Activated gamma-delta T cell treated with Interleukin-2 at 50 U/mL for 16 hours (primary cell): ENCODE results near the gene FHIP2A.
"Not testable (repeated sequence)": the region's sequence is repeated elsewhere in the genome, so short reads cannot be mapped to it uniquely, and the experiment has no call there.

Experiments
- DNase-seq: peaks from one replicate; pipeline ENCODE4 v3.0.0-alpha.2; 2020

FHIP2A gene

GRCh38 chr10:114821915-114822443 is 399 bp downstream of the FHIP2A start:
- DNase-seq = peak; percentile 38

DNA sequence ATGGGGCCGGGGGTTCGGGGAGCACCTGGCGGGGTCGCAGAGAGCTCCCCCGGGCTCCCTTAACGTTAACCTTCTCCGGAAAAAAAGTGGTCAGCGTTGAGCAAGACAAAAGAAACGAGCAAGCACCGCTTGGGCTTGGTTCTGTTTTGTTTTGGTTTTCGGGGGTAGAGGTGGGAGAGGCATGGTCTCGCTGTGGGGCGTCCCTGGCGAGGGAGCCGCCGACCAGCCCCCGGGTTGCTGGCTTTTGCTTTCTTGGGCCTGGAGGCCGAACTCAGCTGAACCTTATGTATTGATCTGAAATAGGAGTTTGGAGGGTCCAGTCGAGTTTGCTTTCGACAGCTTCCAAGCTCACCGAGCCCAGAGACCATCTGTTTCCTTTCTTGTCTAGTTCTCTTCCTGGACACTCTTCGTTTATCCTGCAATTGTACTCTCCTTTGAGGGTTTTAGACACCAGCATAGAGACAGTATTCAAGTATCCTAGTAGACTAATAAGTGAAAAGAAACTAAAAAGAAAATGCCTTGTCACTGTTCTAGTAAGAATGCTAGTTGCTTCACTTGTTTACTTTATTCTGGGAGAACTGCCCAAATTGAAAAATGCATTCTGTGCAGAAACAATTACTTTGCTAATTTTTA is 980 bp downstream of the FHIP2A start:
- peak; percentile 20 for DNase-seq

GRCh38 chr10:114823077-114823463 is 1.5 kb downstream of the FHIP2A start:
- no peak for DNase-seq

DNA sequence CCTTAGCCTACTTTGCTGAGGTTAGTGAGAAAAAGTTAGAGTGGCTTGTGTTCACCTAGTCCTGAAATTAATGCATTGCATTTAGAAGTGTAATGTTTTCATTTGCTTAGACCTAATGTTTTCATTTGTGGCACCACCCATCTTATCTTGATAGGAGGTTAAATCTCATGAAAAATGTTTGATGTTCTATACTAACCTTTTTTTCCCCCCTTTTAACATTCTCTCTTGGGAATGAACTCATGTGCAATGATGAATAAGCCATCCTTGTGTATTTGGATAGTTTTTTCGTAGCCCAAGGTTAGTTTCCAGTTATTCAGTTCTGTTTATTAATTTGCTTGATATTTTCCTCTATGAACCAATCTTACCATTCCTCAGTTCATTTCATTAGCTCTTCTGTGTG is 2.8 kb downstream of the FHIP2A start:
- DNase-seq = no peak

- no peak for DNase-seq
These were observed 4.1 kb downstream of the FHIP2A start for GRCh38 chr10:114825513-114826253.

- DNase-seq = no peak
These were observed 7.8 kb downstream of the FHIP2A start for GRCh38 chr10:114829160-114829909.

- DNase-seq = no peak
These were observed 9.7 kb downstream of the FHIP2A start for GRCh38 chr10:114831186-114831867.

DNA sequence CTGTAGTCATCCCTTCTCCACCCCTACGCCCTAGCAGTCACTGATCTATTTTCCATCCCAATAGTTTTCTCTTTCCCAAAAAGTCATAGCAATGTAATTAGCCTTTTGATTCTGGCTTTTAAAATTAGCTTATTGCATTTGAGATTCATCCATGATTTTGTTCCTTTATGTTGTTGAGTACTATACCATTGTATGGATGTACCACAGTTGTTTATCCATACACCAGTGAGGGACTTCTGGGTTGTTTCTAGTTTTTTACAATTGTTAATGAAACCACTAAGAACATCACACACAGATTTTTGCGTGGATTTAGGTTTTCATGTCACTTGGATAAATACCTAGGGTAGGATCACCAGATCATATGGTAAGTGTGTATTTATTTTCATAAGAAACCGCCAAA is 16.1 kb downstream of the FHIP2A start:
- DNase-seq = no peak

DNA sequence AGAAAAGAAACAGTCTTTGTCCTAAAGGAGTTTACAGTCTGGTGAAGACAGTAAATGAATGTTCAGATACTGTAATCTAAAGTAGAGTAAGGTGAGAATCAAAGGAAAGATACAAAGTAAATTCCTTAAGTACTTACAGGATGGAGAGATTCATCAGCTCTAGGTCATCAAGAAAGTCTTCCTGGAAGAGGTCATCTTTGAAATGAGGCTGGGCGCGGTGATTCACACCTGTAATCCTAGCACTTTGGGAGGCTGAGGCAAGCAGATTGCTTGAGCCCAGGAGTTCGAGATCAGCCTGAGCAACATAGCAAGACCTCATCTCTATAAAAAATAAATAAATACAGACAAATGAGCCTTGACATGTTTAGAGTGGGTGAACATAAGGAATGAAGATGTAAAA is 18.3 kb downstream of the FHIP2A start:
- no peak for DNase-seq

GRCh38 chr10:114845978-114846693 is 24.6 kb downstream of the FHIP2A start:
- no peak for DNase-seq

DNA sequence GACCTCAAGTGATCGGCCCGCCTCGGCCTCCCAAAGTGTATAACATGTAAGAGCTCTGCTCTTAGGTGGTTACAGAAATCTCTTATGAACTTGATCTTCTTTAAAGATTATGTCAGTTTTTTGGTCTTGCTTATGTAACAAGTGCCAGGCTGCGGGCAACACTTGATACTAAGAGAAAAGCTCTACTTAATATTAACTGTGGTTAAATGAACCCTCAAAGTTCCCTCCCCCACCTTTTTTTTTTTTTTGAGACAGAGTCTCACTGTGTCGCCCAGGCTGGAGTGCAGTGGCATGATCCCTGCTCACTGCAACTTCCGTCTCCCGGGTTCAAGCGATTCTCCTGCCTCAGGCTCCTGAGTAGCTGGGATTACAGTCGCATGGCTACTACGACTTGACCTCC is 25.9 kb downstream of the FHIP2A start:
- DNase-seq = not testable (repeated sequence)

- no peak for DNase-seq
These were observed 28.1 kb downstream of the FHIP2A start for GRCh38 chr10:114849674-114850073.

- DNase-seq = no peak
These were observed 28.5 kb downstream of the FHIP2A start for GRCh38 chr10:114850126-114850525.

DNA sequence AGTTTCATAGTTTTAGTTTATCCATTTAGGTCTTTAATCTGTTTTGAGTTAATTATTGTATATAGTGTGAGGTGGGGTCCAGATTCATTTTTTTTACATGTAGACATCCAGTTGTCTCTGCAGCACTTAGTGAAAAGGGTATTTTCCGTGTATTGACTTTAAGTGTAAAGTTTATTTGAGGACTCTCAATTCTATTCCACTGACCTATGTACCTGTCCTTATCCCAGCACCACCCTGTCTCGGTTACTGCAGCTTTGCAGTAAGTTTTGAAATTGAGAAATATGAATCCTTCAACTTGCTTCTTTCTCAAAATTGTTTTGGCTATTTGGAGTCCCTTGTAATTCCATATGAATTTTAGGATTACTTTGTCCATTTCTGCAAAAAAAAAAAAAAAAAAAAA is 29.8 kb downstream of the FHIP2A start:
- no peak for DNase-seq

GRCh38 chr10:114852197-114852596 is 30.6 kb downstream of the FHIP2A start:
- no peak for DNase-seq

- no peak for DNase-seq
These were observed 33.3 kb downstream of the FHIP2A start for GRCh38 chr10:114854906-114855305.

DNA sequence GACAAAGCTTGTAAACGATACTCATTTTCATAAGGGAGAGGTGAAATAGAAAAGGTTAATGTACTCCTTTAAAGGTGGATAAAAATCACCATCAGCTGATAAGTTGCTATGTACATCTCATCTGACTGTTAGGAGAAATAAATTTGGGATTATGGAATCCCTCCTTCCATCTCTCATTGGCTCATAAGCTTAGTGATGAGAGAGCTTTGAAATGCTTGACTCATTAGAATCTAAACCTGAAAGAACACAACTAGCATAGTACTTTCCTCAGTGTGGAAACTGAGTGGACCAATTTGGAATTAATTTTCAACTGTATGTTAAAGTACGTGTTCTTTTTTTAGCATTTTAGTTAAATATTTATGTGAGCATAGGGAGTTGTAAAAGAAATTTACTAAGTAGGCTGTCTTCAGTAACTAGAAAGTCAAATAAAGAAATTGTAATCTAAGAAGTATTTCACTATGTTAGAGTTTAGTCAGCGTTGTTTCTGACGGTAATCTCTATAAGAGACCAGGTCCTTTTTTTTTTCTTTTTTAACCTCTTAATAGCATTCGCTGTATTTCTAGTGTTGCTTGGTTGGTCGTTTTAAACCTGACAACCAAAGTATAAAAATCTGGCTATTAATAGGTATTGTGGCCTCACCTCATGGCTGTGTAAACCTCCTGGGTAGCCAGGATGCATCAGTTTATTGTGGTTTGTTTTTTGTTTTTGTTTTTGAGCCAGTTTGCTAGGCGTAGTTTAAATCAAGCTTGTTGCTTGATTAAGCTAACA is 34.4 kb downstream of the FHIP2A start:
- DNase-seq = no peak

GRCh38 chr10:114856544-114857287 is 35.1 kb downstream of the FHIP2A start:
- no peak for DNase-seq

DNA sequence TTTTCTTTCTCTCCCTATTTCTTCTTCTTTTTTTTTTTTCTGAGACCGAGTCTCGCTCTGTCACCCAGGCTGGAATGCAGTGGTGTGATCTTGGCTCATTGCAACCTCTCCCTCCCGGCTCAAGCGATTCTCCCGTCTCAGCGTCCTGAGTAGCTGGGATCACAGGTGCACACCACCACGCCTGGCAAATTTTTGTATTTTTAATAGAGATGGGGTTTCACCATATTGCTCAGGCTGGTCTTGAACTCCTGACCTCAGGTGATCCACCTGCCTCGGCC is 35.6 kb downstream of the FHIP2A start:
- DNase-seq = not testable (repeated sequence)

DNA sequence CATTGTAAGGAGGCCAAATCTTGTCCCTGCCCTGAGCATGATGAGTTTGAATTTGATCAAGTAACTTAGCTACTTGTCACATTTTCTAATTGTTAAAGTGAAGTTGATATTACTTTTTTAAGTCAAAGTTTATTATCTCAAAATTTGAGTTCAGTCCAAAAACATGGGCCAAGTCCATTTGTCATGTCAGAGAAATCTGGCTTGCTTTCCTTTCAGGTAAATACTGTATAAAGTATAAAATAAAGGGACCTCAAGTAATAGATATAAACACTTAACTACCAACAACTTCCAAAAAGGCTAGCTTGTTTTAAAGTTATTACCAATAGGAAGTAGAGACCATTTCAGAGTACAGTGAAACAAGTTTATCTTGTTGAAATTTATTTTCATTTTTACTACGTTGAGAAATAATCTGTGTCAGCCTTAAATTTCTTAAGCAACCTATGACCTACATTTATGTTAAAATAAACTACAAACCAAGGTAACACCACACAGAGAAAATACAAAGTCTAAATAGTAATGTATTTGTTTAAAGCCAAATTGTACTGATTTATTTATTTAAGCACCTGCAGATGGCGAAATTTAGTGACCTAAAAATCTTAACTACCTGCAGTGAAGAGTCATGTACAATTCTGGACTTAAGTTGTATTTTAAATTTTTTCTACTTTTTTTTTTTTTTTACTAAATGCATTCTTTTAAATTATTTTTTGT is 36.5 kb downstream of the FHIP2A start:
- no peak for DNase-seq

GRCh38 chr10:114859222-114859621 is 37.6 kb downstream of the FHIP2A start:
- DNase-seq = no peak
